Naive thymus-derived CD8-positive, alpha-beta T cell (primary cell): ENCODE measurements around the gene DCTN1. TPM values are rescaled to one million over a fixed set of nuclear protein-coding genes. Genes with fewer than 3 reads are reported as not detected.
"Not testable (repeated sequence)": the region's sequence is repeated elsewhere in the genome, so short reads cannot be mapped to it uniquely, and the experiment has no call there.

Source experiments
- ATAC-seq, 2 donors: fragments of 150-1000 bp; cut with Tn5 transposase in 1 of 2; sonication (Bioruptor Pico), chemical (Tn5 transposase) in 1 of 2; 1 replicate in 1 of 2; 2 replicates in 1 of 2; pipeline ENCODE4 v1.10.0; 2021; ENCODE audit warnings: mild to moderate bottlenecking in 2 of 2, moderate library complexity in 2 of 2
- POLR2A ChIA-PET: fragments of 350-600 bp; sonication (Branson Sonifier 250); formaldehyde crosslinking; loops from one replicate; lab custom pipeline; 2021; ENCODE audit warnings: antibody characterized with exemption; lab: Charles Lee
- DNase-seq, 10 donors: peaks; one replicate each; pipeline versions ENCODE4 v3.0.0 to v3.0.0-alpha.2; 2020 to 2022
- H3K27ac Mint-ChIP-seq, 10 donors: one replicate each; pipeline ENCODE4 v1.8.0; 2020 to 2022; ENCODE audit warnings: mild to moderate bottlenecking in 10 of 10, mixed read lengths in 10 of 10, moderate library complexity in 4 of 10, inconsistent platforms in 1 of 10
- H3K27me3 Mint-ChIP-seq, 5 donors: one replicate each; pipeline ENCODE4 v1.8.0; 2021 to 2022; ENCODE audit warnings: mixed read lengths in 5 of 5
- H3K36me3 Mint-ChIP-seq, 3 donors: one replicate each; pipeline ENCODE4 v1.8.0; 2020 to 2022; ENCODE audit warnings: mixed read lengths in 3 of 3, mild to moderate bottlenecking in 2 of 3, inconsistent platforms in 1 of 3
- H3K4me1 Mint-ChIP-seq, 4 donors: one replicate each; pipeline ENCODE4 v1.8.0; 2021 to 2022; ENCODE audit warnings: mixed read lengths in 4 of 4
- H3K4me3 Mint-ChIP-seq, 10 donors: one replicate each; pipeline ENCODE4 v1.8.0; 2020 to 2022; ENCODE audit warnings: mild to moderate bottlenecking in 10 of 10, mixed read lengths in 10 of 10, moderate library complexity in 6 of 10, inconsistent platforms in 1 of 10
- H3K9me3 Mint-ChIP-seq, 9 donors: one replicate each; pipeline ENCODE4 v1.8.0; 2020 to 2022; ENCODE audit warnings: mixed read lengths in 9 of 9, mild to moderate bottlenecking in 3 of 9, inconsistent platforms in 1 of 9, moderate library complexity in 1 of 9
- polyA plus RNA-seq, 3 donors: library from polyadenylated mRNA; unstranded; fragments of 300-500 nt; fragmentation: Illumina TruSeq; gene quantifications; one replicate each; pipeline ENCODE4 v1.2.3, GENCODE V29; 2021
- total RNA-seq, 8 experiments: library from RNA in 2 of 8; stranded (reverse) in 2 of 8; gene quantifications; one replicate each; pipeline ENCODE4 v1.2.3 and lab custom pipeline; 2021 to 2026

Gene DCTN1
- total and polyA plus RNA-seq, 5 experiments from 2014 or later = 55.0 to 108 (median 80.1) TPM

GRCh38 chr2:74420443-74421103 is 40.5 kb upstream of the DCTN1 start:
- POLR2A ChIA-PET = interaction anchor here (0.6 to 3.0 kb wide), 8 partner anchors 30 to 270 kb away, joined by 4 to 22 read pairs (median 10); partner anchors contain the start of genes CCDC142, INO80B, MRPL53 and TTC31
- peak overlapping the region; percentile 96 to 100 (median 99) for H3K4me3 Mint-ChIP-seq
- H3K9me3 Mint-ChIP-seq, H3K36me3 Mint-ChIP-seq, H3K27me3 Mint-ChIP-seq, ATAC-seq: not testable (repeated sequence)
- DNase-seq = peak in 2 of 10 donors; percentile 24 to 59
- H3K4me1 Mint-ChIP-seq = peaks cover 18 to 47% (median 32%) of the 10 kb centered on the region in 4 donors
- peak overlapping the region; percentile 96 to 100 (median 99) for H3K27ac Mint-ChIP-seq

GRCh38 chr2:74420006-74420405 is 39.9 kb upstream of the DCTN1 start:
- ATAC-seq (no peak), DNase-seq (peak in 2 of 10 donors; percentile 40 to 55)
- Mint-ChIP-seq H3K27me3 (no peaks in the 10 kb centered on the region), H3K4me3 (peak overlapping the region; percentile 55 to 100 (median 88)), H3K27ac (peak overlapping the region; percentile 93 to 100 (median 99)), H3K9me3 (no peaks in the 10 kb centered on the region), H3K36me3 (peaks cover 0 to 2% (median 0%) of the 10 kb centered on the region in 3 donors), H3K4me1 (peaks cover 18 to 49% (median 33%) of the 10 kb centered on the region in 4 donors)
- POLR2A ChIA-PET = interaction anchor here (0.7 to 2.7 kb wide), 4 partner anchors 29 to 80 kb away, joined by 4 to 20 read pairs (median 6); partner anchors contain the start of genes CCDC142 and TTC31

- Mint-ChIP-seq H3K4me3 (no peak overlapping the region), H3K27ac (peak overlapping the region in 5 of 10 donors; percentile 95 to 100 (median 100)), H3K4me1 (peaks cover 18 to 49% (median 37%) of the 10 kb centered on the region in 4 donors), H3K9me3 (no peaks in the 10 kb centered on the region), H3K27me3 (no peaks in the 10 kb centered on the region), H3K36me3 (peaks cover 0 to under 1% (median 0%) of the 10 kb centered on the region in 3 donors)
- POLR2A ChIA-PET = no interaction called here
- ATAC-seq (no peak), DNase-seq (no peak)
These were observed 39.2 kb upstream of the DCTN1 start for GRCh38 chr2:74419345-74419744.

GRCh38 chr2:74418312-74418711 is 38.2 kb upstream of the DCTN1 start:
- H3K27ac Mint-ChIP-seq = peak overlapping the region in 3 of 10 donors; percentile 25 to 60 (median 29)
- no peaks in the 10 kb centered on the region for H3K36me3 Mint-ChIP-seq
- POLR2A ChIA-PET = no interaction called here
- no peaks in the 10 kb centered on the region for H3K27me3 Mint-ChIP-seq
- H3K4me1 Mint-ChIP-seq = peaks cover 19 to 56% (median 45%) of the 10 kb centered on the region in 4 donors
- ATAC-seq (no peak), DNase-seq (peak in 1 of 10 donors; percentile 59)
- no peak overlapping the region for H3K4me3 Mint-ChIP-seq
- H3K9me3 Mint-ChIP-seq = no peaks in the 10 kb centered on the region

GRCh38 chr2:74417763-74418162 is 37.7 kb upstream of the DCTN1 start:
- H3K4me3 Mint-ChIP-seq = no peak overlapping the region
- H3K27ac Mint-ChIP-seq = peak overlapping the region in 1 of 10 donors; percentile 29
- no peaks in the 10 kb centered on the region for H3K27me3 Mint-ChIP-seq
- POLR2A ChIA-PET = no interaction called here
- no peaks in the 10 kb centered on the region for H3K36me3 Mint-ChIP-seq
- peaks cover 18 to 56% (median 45%) of the 10 kb centered on the region in 4 donors for H3K4me1 Mint-ChIP-seq
- DNase-seq = no peak
- no peaks in the 10 kb centered on the region for H3K9me3 Mint-ChIP-seq
- no peak for ATAC-seq

GRCh38 chr2:74417197-74417596 is 37.1 kb upstream of the DCTN1 start:
- POLR2A ChIA-PET = interaction anchor here (3.6 kb wide), 1 partner anchor 41 kb away, joined by 15 read pairs; the partner anchor contains the start of gene WBP1
- ATAC-seq = no peak
- no peak for DNase-seq
- Mint-ChIP-seq H3K4me3 (peak overlapping the region in 1 of 10 donors; percentile 76), H3K9me3 (no peaks in the 10 kb centered on the region), H3K4me1 (peaks cover 19 to 53% (median 41%) of the 10 kb centered on the region in 4 donors), H3K27ac (peak overlapping the region in 5 of 10 donors; percentile 13 to 85 (median 33)), H3K27me3 (no peaks in the 10 kb centered on the region), H3K36me3 (no peaks in the 10 kb centered on the region)

GRCh38 chr2:74416778-74417177 is 36.7 kb upstream of the DCTN1 start:
- H3K27me3 Mint-ChIP-seq = no peaks in the 10 kb centered on the region
- no peak for ATAC-seq
- peak overlapping the region in 2 of 10 donors; percentile 12 to 76 for H3K4me3 Mint-ChIP-seq
- peak in 1 of 10 donors; percentile 18 for DNase-seq
- peak overlapping the region in 5 of 10 donors; percentile 13 to 85 (median 26) for H3K27ac Mint-ChIP-seq
- H3K9me3 Mint-ChIP-seq = no peaks in the 10 kb centered on the region
- no peaks in the 10 kb centered on the region for H3K36me3 Mint-ChIP-seq
- peaks cover 16 to 49% (median 37%) of the 10 kb centered on the region in 4 donors for H3K4me1 Mint-ChIP-seq
- POLR2A ChIA-PET = interaction anchor here (3.6 kb wide), 1 partner anchor 41 kb away, joined by 15 read pairs; the partner anchor contains the start of gene WBP1

- DNase-seq (peak in 2 of 10 donors; percentile 23 to 65), ATAC-seq (peak in 1 of 2 donors; percentile 34)
- Mint-ChIP-seq H3K27me3 (no peaks in the 10 kb centered on the region), H3K4me3 (peak overlapping the region; percentile 55 to 84 (median 75)), H3K27ac (peak overlapping the region in 9 of 10 donors; percentile 2 to 88 (median 76)), H3K9me3 (no peaks in the 10 kb centered on the region), H3K36me3 (no peaks in the 10 kb centered on the region), H3K4me1 (peaks cover 13 to 43% (median 32%) of the 10 kb centered on the region in 4 donors)
- POLR2A ChIA-PET = interaction anchor here (1.0 to 3.6 kb wide), 3 partner anchors 9 to 237 kb away, joined by 3 to 15 read pairs (median 3); partner anchors contain the start of genes MOB1A and WBP1
These were observed 35.8 kb upstream of the DCTN1 start for GRCh38 chr2:74415762-74416395.

- Mint-ChIP-seq H3K36me3 (no peaks in the 10 kb centered on the region), H3K4me3 (peak overlapping the region; percentile 55 to 84 (median 75)), H3K27me3 (no peaks in the 10 kb centered on the region), H3K27ac (peak overlapping the region in 5 of 10 donors; percentile 21 to 76 (median 57)), H3K9me3 (no peaks in the 10 kb centered on the region), H3K4me1 (peaks cover 9 to 37% (median 26%) of the 10 kb centered on the region in 4 donors)
- ATAC-seq (peak; percentile 45 to 75), DNase-seq (peak in 5 of 10 donors; percentile 16 to 65 (median 32))
- POLR2A ChIA-PET = interaction anchor here (1.0 to 3.6 kb wide), 4 partner anchors 10 to 236 kb away, joined by 3 to 15 read pairs (median 4); partner anchors contain the start of genes MOB1A and WBP1
These were observed 35.0 kb upstream of the DCTN1 start for GRCh38 chr2:74414881-74415761.

GRCh38 chr2:74414441-74414840 is 34.3 kb upstream of the DCTN1 start:
- ATAC-seq (no peak), DNase-seq (peak in 1 of 10 donors; percentile 63)
- POLR2A ChIA-PET = interaction anchor here (1.0 to 3.6 kb wide), 3 partner anchors 44 to 236 kb away, joined by 3 to 15 read pairs (median 4); partner anchors contain the start of genes MOB1A and WBP1
- H3K9me3 Mint-ChIP-seq = no peaks in the 10 kb centered on the region
- H3K36me3 Mint-ChIP-seq = no peaks in the 10 kb centered on the region
- peak overlapping the region; percentile 36 to 84 (median 70) for H3K4me3 Mint-ChIP-seq
- H3K27ac Mint-ChIP-seq = peak overlapping the region in 2 of 10 donors; percentile 72 to 77
- peaks cover 6 to 30% (median 23%) of the 10 kb centered on the region in 4 donors for H3K4me1 Mint-ChIP-seq
- H3K27me3 Mint-ChIP-seq = no peaks in the 10 kb centered on the region

GRCh38 chr2:74413001-74413698 is 33.0 kb upstream of the DCTN1 start:
- Mint-ChIP-seq H3K36me3 (no peaks in the 10 kb centered on the region), H3K4me1 (peaks cover 6 to 27% (median 22%) of the 10 kb centered on the region in 4 donors), H3K27ac (peak overlapping the region in 6 of 10 donors; percentile 13 to 89 (median 40)), H3K4me3 (peak overlapping the region in 7 of 10 donors; percentile 26 to 76 (median 64)), H3K27me3 (peaks cover 0 to 8% (median 4%) of the 10 kb centered on the region in 5 donors), H3K9me3 (no peaks in the 10 kb centered on the region)
- ATAC-seq = no peak
- DNase-seq = no peak
- POLR2A ChIA-PET = interaction anchor here (1.1 kb wide), 1 partner anchor 22 kb away, joined by 3 read pairs; no protein-coding TSS in a partner anchor
